ENCODE results near the gene LILRA6. TPM values are rescaled to one million over a fixed set of nuclear protein-coding genes. Genes with fewer than 3 reads are reported as not detected.
A peak's percentile ranks its signal among the peaks of the same experiment; 100 is the strongest.
"Not testable (repeated sequence)": the region's sequence is repeated elsewhere in the genome, so short reads cannot be mapped to it uniquely, and the experiment has no call there.

The LILRA6 gene
- total RNA-seq, 1 donor from 2014 or later = not detected

GRCh38 chr19:54207676-54207982 lies 35.0 kb downstream of the LILRA6 start:
- no peak for TF ChIP-seq CTCF (IDR thresholded peaks at IDR 0.05)
- Mint-ChIP-seq H3K4me3 (ENCODE audit: unreplicated experiment) (no peak overlapping the region), H3K36me3 (ENCODE audit: low read depth) (peaks cover 25% of the 10 kb centered on the region), H3K4me1 (ENCODE audit: low read depth) (peaks cover 74% of the 10 kb centered on the region), H3K27ac (ENCODE audit: unreplicated experiment) (peak overlapping the region; percentile 85), H3K27me3 (ENCODE audit: low read depth) (no peaks in the 10 kb centered on the region), H3K9me3 (ENCODE audit: low read depth) (no peaks in the 10 kb centered on the region)
- DNase-seq (ENCODE audit: low spot score) = no peak

- Mint-ChIP-seq H3K36me3 (ENCODE audit: low read depth) (peaks cover 27% of the 10 kb centered on the region), H3K4me1 (ENCODE audit: low read depth) (peaks cover 79% of the 10 kb centered on the region)
- not testable (repeated sequence) for DNase-seq (ENCODE audit: low spot score); H3K9me3 Mint-ChIP-seq (ENCODE audit: low read depth); H3K27me3 Mint-ChIP-seq (ENCODE audit: low read depth); H3K27ac Mint-ChIP-seq (ENCODE audit: unreplicated experiment); H3K4me3 Mint-ChIP-seq (ENCODE audit: unreplicated experiment)
Measured at GRCh38 chr19:54207193-54207592, 35.4 kb downstream of the LILRA6 start.

- peaks cover 83% of the 10 kb centered on the region for H3K4me1 Mint-ChIP-seq (ENCODE audit: low read depth)
- H3K9me3 Mint-ChIP-seq (ENCODE audit: low read depth) = no peaks in the 10 kb centered on the region
- DNase-seq (ENCODE audit: low spot score) = no peak
- peaks cover 27% of the 10 kb centered on the region for H3K36me3 Mint-ChIP-seq (ENCODE audit: low read depth)
- H3K27me3 Mint-ChIP-seq (ENCODE audit: low read depth) = no peaks in the 10 kb centered on the region
- no peak for TF ChIP-seq CTCF (IDR thresholded peaks at IDR 0.05)
- no peak overlapping the region for H3K4me3 Mint-ChIP-seq (ENCODE audit: unreplicated experiment)
- no peak overlapping the region for H3K27ac Mint-ChIP-seq (ENCODE audit: unreplicated experiment)
Measured at GRCh38 chr19:54206831-54207177, 35.8 kb downstream of the LILRA6 start.

GRCh38 chr19:54206030-54206830 lies 36.4 kb downstream of the LILRA6 start:
- Mint-ChIP-seq H3K36me3 (ENCODE audit: low read depth) (peaks cover 28% of the 10 kb centered on the region), H3K27ac (ENCODE audit: unreplicated experiment) (no peak overlapping the region), H3K9me3 (ENCODE audit: low read depth) (no peaks in the 10 kb centered on the region), H3K27me3 (ENCODE audit: low read depth) (no peaks in the 10 kb centered on the region), H3K4me1 (ENCODE audit: low read depth) (peaks cover 88% of the 10 kb centered on the region), H3K4me3 (ENCODE audit: unreplicated experiment) (no peak overlapping the region)
- no peak for DNase-seq (ENCODE audit: low spot score)
- TF ChIP-seq CTCF (IDR thresholded peaks at IDR 0.05) = no peak

GRCh38 chr19:54204767-54205468 lies 37.7 kb downstream of the LILRA6 start:
- peaks cover 29% of the 10 kb centered on the region for H3K36me3 Mint-ChIP-seq (ENCODE audit: low read depth)
- TF ChIP-seq CTCF (IDR thresholded peaks at IDR 0.05) = no peak

More at GRCh38 chr19:54204767-54205468, 37.7 kb downstream of the LILRA6 start:
- no peak overlapping the region for H3K27ac Mint-ChIP-seq (ENCODE audit: unreplicated experiment)
- peak overlapping the region; percentile 35 for H3K4me3 Mint-ChIP-seq (ENCODE audit: unreplicated experiment)
- DNase-seq (ENCODE audit: low spot score) = no peak
- peaks cover 79% of the 10 kb centered on the region for H3K4me1 Mint-ChIP-seq (ENCODE audit: low read depth)
- no peaks in the 10 kb centered on the region for H3K27me3 Mint-ChIP-seq (ENCODE audit: low read depth)
- H3K9me3 Mint-ChIP-seq (ENCODE audit: low read depth) = no peaks in the 10 kb centered on the region
